Body of pancreas (tissue), 4 donors: ENCODE results near the gene H2AZ1.

ENCODE experiments used
- CTCF ChIP-seq, 7 experiments: fragments of 450-650 bp in 4 of 7; fragments of 200-600 bp in 3 of 7; sonication (generic) in 3 of 7; IDR thresholded peaks; one replicate each; pipeline ENCODE4 v1.5.1; 2016 to 2019; ENCODE audit warnings: antibody characterized with exemption in 7 of 7
- POLR2A ChIP-seq, 3 donors: fragments of 450-650 bp; IDR thresholded peaks; one replicate each; pipeline ENCODE4 v1.6.1; 2016; ENCODE audit warnings: antibody characterized with exemption in 3 of 3, mild to moderate bottlenecking in 2 of 3

GRCh38 chr4:99934891-99935290 lies 15.2 kb downstream of the H2AZ1 start:
- no peak for TF ChIP-seq CTCF (IDR thresholded peaks at IDR 0.05)
- no peak for TF ChIP-seq POLR2A (IDR thresholded peaks at IDR 0.05)
